ENCODE measurements around the gene PDCD2.
"Not testable (repeated sequence)": the region's sequence is repeated elsewhere in the genome, so short reads cannot be mapped to it uniquely, and the experiment has no call there.

The PDCD2 gene

GRCh38 chr6:170584181-170584953, at the start of gene PDCD2:
PDCD2 (minus strand) TSS chr6:170584637; CDS start chr6:170584581, 56 bp downstream.
- FAIRE-seq, result peak; percentile 90

- FAIRE-seq, result not testable (repeated sequence)
Observed at GRCh38 chr6:170616020-170616554, 31.6 kb upstream of the PDCD2 start.

GRCh38 chr6:170612256-170612804, 27.9 kb upstream of the PDCD2 start:
- FAIRE-seq, result not testable (repeated sequence)

- not testable (repeated sequence) for FAIRE-seq
Observed at GRCh38 chr6:170609225-170609624, 24.8 kb upstream of the PDCD2 start.

GRCh38 chr6:170605574-170606259, 21.3 kb upstream of the PDCD2 start:
- no peak for FAIRE-seq

- FAIRE-seq, result no peak
Observed at GRCh38 chr6:170597278-170597677, 12.8 kb upstream of the PDCD2 start.

GRCh38 chr6:170596426-170596825, 12.0 kb upstream of the PDCD2 start:
- no peak for FAIRE-seq

- no peak for FAIRE-seq
Observed at GRCh38 chr6:170590725-170591124, 6.3 kb upstream of the PDCD2 start.

- no peak for FAIRE-seq
Observed at GRCh38 chr6:170584954-170585498, 589 bp upstream of the PDCD2 start.

- FAIRE-seq, result no peak
Observed at GRCh38 chr6:170583756-170584180, 669 bp downstream of the PDCD2 start.

- no peak for FAIRE-seq
Observed at GRCh38 chr6:170578909-170579308, 5.5 kb downstream of the PDCD2 start.

GRCh38 chr6:170575250-170575649, 9.2 kb downstream of the PDCD2 start:
- FAIRE-seq, result peak; percentile 67

GRCh38 chr6:170572704-170573466, 11.6 kb downstream of the PDCD2 start:
- FAIRE-seq, result no peak

- no peak for FAIRE-seq
Observed at GRCh38 chr6:170564936-170565530, 19.4 kb downstream of the PDCD2 start.

GRCh38 chr6:170561555-170561954, 22.9 kb downstream of the PDCD2 start:
- no peak for FAIRE-seq

GRCh38 chr6:170555305-170555704, 29.1 kb downstream of the PDCD2 start:
- no peak for FAIRE-seq

- FAIRE-seq, result no peak
Observed at GRCh38 chr6:170554796-170555137, 29.7 kb downstream of the PDCD2 start.

GRCh38 chr6:170554013-170554795, 30.2 kb downstream of the PDCD2 start, which contains the start of gene TBP:
TBP (plus strand) TSS chr6:170554369; CDS start chr6:170557030, 2,661 bp downstream.
- FAIRE-seq, result peak; percentile 99

- FAIRE-seq, result no peak
Observed at GRCh38 chr6:170553534-170554012, 30.9 kb downstream of the PDCD2 start.

- FAIRE-seq, result peak; percentile 84
Observed at GRCh38 chr6:170552765-170553533, 31.5 kb downstream of the PDCD2 start, which contains the start of gene PSMB1. PSMB1 (minus strand) TSS chr6:170553307; CDS start chr6:170553242, 65 bp downstream.
